ENCODE results near the gene GNA12. TPM values are rescaled to one million over a fixed set of nuclear protein-coding genes. Genes with fewer than 3 reads are reported as not detected.

The GNA12 gene
- total RNA-seq, 4 donors from 2014 or later: 26.3 to 54.8 (median 36.9) TPM

DNA sequence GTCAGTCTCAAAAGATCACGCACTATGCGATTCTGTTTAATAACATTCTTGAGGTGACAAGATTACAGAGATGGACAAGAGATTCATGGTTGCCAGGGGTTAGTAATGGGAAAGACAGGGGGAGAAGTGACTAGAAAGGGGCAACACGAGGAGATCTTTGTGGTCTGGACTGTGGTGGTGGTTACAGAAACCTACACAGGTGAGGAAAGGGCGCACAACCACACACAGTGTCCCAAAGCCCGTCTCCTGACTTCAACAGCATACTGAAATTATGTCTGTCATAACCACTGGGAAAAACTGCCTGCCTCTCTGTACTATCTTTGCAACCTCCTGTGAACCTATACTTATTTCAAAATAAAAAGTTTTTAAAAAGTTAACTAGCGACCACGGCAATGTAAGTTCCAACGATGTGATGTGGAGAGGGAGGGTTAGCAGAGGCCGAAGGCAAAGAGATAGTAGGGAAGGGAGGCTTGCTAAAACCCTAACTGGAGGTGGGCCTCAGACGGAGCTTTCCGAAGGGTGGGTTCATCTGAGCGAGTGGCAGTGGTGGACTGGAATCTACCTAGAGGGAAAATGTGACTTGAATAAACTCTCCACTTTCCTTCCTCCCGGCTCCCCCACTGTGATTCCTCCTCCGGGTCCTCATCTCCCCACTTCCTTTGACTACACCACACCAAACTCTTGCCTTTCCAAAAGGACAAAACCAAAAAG lies 43.7 kb downstream of the GNA12 start:
- DNase-seq (ENCODE audit: low spot score) (no peak), ATAC-seq (ENCODE audit: low FRiP score) (no peak)
- TF ChIP-seq, protein P1, sequence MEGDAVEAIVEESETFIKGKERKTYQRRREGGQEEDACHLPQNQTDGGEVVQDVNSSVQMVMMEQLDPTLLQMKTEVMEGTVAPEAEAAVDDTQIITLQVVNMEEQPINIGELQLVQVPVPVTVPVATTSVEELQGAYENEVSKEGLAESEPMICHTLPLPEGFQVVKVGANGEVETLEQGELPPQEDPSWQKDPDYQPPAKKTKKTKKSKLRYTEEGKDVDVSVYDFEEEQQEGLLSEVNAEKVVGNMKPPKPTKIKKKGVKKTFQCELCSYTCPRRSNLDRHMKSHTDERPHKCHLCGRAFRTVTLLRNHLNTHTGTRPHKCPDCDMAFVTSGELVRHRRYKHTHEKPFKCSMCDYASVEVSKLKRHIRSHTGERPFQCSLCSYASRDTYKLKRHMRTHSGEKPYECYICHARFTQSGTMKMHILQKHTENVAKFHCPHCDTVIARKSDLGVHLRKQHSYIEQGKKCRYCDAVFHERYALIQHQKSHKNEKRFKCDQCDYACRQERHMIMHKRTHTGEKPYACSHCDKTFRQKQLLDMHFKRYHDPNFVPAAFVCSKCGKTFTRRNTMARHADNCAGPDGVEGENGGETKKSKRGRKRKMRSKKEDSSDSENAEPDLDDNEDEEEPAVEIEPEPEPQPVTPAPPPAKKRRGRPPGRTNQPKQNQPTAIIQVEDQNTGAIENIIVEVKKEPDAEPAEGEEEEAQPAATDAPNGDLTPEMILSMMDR (IDR thresholded peaks at IDR 0.05): no peak

DNA sequence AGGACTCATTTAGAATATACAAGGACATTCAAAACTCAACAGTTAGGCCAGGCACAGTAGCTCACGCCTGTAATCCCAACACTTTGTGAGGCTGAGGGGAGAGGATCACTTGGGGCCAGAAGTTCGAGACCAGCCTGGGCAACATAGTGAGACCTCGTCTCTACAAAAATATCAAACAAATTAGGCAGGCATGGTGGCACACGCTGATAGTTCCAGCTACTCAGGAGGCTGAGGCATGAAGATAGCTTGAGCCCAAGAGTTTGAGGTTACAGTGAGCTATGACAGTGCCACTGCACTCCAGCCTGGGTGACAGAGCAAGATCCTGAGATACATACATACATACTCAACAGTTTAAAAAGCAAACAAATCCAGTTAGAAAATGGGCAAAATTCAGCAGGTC lies 44.9 kb downstream of the GNA12 start:
- ATAC-seq (ENCODE audit: low FRiP score): no peak
- TF ChIP-seq, protein P1 (IDR thresholded peaks at IDR 0.05): no peak
- no peak for DNase-seq (ENCODE audit: low spot score)

DNA sequence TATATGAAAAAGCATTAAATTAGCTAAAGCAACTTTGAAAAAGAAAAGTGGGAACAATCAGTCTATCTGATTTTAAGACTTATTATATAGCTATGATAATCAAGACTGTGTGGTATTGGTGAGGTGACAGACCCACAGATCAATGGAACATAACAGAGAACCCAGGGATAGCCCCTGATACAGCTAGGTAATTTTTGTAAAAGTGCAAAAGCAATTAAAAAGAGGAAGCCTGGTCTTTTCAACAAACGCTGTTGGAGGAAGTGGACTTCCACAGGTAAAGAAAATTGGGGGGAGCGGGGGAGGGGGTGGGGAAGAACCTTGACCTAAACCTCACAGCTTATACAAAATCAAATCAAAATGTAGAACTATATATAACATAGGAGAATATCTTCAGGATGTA lies 45.4 kb downstream of the GNA12 start:
- ATAC-seq (ENCODE audit: low FRiP score) (no peak), DNase-seq (ENCODE audit: low spot score) (no peak)
- TF ChIP-seq, protein P1 (IDR thresholded peaks at IDR 0.05): no peak

DNA sequence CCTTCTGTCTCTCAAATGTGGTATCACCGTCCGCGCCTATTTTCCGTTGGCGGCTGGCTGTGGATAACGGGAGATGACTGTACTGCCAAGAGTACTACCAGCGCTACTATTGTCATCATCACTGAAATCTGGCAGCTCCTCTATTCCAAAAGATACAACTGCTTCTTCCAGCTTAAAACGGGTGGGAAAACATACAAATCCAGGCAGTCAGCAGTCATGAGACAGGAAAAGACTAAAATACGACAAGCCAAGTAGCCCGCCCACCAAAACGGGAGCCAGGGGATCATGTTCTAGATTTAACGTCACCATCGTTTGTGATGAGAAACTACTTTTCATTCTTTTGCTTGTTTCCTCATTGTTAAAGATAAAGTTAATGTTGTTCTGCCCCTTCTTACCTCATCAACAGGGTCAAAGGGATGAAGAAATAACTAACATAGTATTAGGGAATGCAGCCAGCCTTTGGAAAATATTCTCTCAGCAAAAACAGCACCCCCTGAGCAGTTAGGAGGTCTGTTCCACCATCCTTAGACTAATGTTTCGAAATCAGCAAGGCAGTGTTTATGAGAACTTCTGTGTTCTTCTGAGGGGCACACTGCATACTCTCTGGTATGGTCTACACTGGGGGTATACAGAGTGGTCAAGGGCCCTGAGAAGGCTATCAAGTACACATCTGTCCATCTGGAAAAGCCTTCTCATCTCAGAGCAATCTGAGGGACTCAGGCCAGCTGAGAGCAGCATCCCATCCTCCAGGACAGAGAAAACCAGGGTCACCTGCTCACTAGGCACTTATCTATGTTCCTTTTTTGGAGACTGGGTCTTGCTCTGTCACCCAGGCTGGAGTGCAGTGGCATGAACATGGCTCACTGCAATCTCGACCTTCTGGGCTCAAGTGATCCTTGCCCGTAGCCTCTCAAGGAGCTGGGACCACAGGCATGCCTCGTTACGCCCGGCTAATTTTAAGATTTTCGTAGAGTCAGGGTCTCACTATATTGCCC lies 47.5 kb downstream of the GNA12 start:
- TF ChIP-seq, protein P1 (IDR thresholded peaks at IDR 0.05): no peak
- peak; percentile 70 for ATAC-seq (ENCODE audit: low FRiP score)
- DNase-seq (ENCODE audit: low spot score): peak; percentile 58

DNA sequence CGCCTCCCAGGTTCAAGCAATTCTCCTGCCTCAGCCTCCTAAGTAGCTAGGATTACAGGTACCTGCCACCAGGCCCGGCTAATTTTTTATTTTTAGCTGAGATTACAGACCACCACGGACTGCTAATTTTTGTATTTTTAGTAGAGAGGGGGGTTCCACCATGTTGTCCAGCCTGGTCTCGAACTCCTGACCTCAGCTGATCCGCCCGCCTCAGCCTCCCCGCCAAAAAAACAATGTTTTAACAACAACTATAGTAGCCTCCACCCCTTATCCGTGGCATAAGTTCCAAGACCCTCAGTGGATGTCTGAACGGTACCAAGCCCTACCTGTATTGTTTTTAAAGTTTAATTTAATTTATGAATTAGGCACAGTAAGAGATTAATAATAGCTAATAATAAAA lies 48.2 kb downstream of the GNA12 start:
- DNase-seq (ENCODE audit: low spot score): no peak
- ATAC-seq (ENCODE audit: low FRiP score): no peak
- TF ChIP-seq, protein P1 (IDR thresholded peaks at IDR 0.05): no peak

DNA sequence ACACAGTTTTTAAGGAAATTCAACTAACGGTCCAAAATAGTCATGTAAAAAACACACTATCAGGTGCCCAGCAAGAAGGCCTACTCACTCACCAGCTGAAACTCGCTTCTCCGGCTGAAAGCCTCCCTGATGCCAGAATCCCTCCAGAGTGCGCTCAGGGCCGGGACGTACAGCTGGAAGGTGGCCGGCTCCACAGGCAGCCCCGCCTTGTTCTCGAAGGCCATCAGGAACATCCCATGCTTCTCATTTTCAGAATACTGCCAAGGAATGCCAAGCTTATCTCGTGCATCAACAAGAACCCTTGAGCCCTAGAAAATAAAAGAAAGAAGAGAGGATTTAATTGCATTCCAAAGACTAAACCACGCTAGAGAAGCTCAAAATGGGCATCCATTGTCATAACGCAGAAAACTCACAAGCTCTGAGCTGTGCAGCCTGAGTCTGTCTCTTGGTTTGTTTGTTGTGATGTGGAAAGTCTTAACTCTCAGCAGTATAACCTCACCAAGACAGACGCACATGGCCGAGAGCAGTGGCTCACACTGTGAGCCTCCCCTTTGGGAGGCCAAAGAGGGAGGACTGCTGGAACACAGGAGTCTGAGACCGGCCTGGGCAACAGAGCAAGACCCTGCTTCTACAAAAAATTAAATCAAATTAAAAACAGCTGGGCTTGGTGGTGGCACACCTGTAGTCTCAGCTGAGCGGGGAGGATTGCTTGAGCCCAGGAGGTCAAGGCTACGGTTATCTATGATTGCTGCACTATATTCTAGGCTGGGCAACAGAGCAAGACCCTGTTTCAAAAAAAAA lies 49.1 kb downstream of the GNA12 start:
- ATAC-seq (ENCODE audit: low FRiP score) (no peak), DNase-seq (ENCODE audit: low spot score) (no peak)
- TF ChIP-seq, protein P1 (IDR thresholded peaks at IDR 0.05): no peak
